DMS114 treated with DMSO at 0.1 percent for 48 hours (cell line): ENCODE data around the gene CHMP1B.

Experiments
- DNase-seq: peaks from one replicate; lab custom pipeline; 2025; ENCODE audit not compliant: unreplicated experiment; lab: John Stamatoyannopoulos, UW

The CHMP1B gene

GRCh38 chr18:11901826-11902438 is 50.7 kb downstream of the CHMP1B start:
- DNase-seq: no peak

- DNase-seq: no peak
Observed at GRCh38 chr18:11902522-11903292, 51.5 kb downstream of the CHMP1B start.
